HT1080 (cell line): ENCODE data around the gene MTARC1. TPM values are rescaled to one million over a fixed set of nuclear protein-coding genes. Genes with fewer than 3 reads are reported as not detected.

Experiments used
- DNase-seq: peaks from one replicate; pipeline ENCODE4 v3.0.0-alpha.2; 2015; ENCODE audit warnings: low read depth
- total RNA-seq: library from RNA; depleted of rRNA; stranded (reverse); fragments of >200 nt; shearing (Covaris generic); gene quantifications from 2 replicates; pipeline ENCODE4 v1.2.3, GENCODE V29; 2014

MTARC1 gene
- total RNA-seq, 1 experiment from 2014 or later, result 0.05 TPM

GRCh38 chr1:220769205-220769604 lies 17.5 kb upstream of the MTARC1 start:
- no peak for DNase-seq

- DNase-seq, result no peak
These were observed 16.3 kb upstream of the MTARC1 start for GRCh38 chr1:220770245-220770913.

GRCh38 chr1:220772846-220773245 lies 13.9 kb upstream of the MTARC1 start:
- DNase-seq, result no peak

- DNase-seq, result peak; percentile 8
These were observed 11.4 kb upstream of the MTARC1 start for GRCh38 chr1:220775240-220775853.

- no peak for DNase-seq
These were observed 10.5 kb upstream of the MTARC1 start for GRCh38 chr1:220776254-220776653.

- peak; percentile 58 for DNase-seq
These were observed 9.9 kb upstream of the MTARC1 start for GRCh38 chr1:220776720-220777326.

GRCh38 chr1:220783453-220783852 lies 3.3 kb upstream of the MTARC1 start:
- no peak for DNase-seq

GRCh38 chr1:220784751-220785150 lies 2.0 kb upstream of the MTARC1 start:
- DNase-seq, result no peak

GRCh38 chr1:220785166-220786056 lies 1.3 kb upstream of the MTARC1 start:
- no peak for DNase-seq

GRCh38 chr1:220786057-220786336 lies 716 bp upstream of the MTARC1 start:
- DNase-seq, result no peak

- no peak for DNase-seq
These were observed 431 bp downstream of the MTARC1 start for GRCh38 chr1:220787069-220787619.

GRCh38 chr1:220788900-220789299 lies 2.2 kb downstream of the MTARC1 start:
- no peak for DNase-seq

- DNase-seq, result no peak
These were observed 2.9 kb downstream of the MTARC1 start for GRCh38 chr1:220789532-220790147.

GRCh38 chr1:220791285-220791684 lies 4.6 kb downstream of the MTARC1 start:
- peak; percentile 11 for DNase-seq

GRCh38 chr1:220791956-220792355 lies 5.2 kb downstream of the MTARC1 start:
- DNase-seq, result no peak

- DNase-seq, result no peak
These were observed 9.8 kb downstream of the MTARC1 start for GRCh38 chr1:220796530-220796929.

GRCh38 chr1:220797044-220797443 lies 10.3 kb downstream of the MTARC1 start:
- DNase-seq, result no peak

- no peak for DNase-seq
These were observed 10.8 kb downstream of the MTARC1 start for GRCh38 chr1:220797553-220797952.

- no peak for DNase-seq
These were observed 11.6 kb downstream of the MTARC1 start for GRCh38 chr1:220798338-220798737.

- no peak for DNase-seq
These were observed 13.5 kb downstream of the MTARC1 start for GRCh38 chr1:220800262-220800661.
